Hepatocyte (in vitro differentiated cells): ENCODE data around the gene BOK.

Experiments used
- CTCF ChIP-seq: fragments of 200-600 bp; sonication (generic); IDR thresholded peaks from 2 replicates; pipeline ENCODE4 v1.5.1; 2016; ENCODE audit warnings: antibody characterized with exemption, mild to moderate bottlenecking; ENCODE audit not compliant: poor library complexity
- EZH2 ChIP-seq: fragments of 200-600 bp; sonication (generic); IDR thresholded peaks from 2 replicates; pipeline ENCODE4 v1.6.1; 2016; ENCODE audit warnings: antibody characterized with exemption, mild to moderate bottlenecking, borderline replicate concordance

GRCh38 chr2:241586564-241587264, 28.2 kb downstream of the BOK start:
- TF ChIP-seq CTCF (no peak), EZH2 (no peak)
